ENCODE data around the gene NTPCR. TPM values are rescaled to one million over a fixed set of nuclear protein-coding genes. Genes with fewer than 3 reads are reported as not detected.
A peak's percentile ranks its signal among the peaks of the same experiment; 100 is the strongest.

NTPCR gene, protein sequence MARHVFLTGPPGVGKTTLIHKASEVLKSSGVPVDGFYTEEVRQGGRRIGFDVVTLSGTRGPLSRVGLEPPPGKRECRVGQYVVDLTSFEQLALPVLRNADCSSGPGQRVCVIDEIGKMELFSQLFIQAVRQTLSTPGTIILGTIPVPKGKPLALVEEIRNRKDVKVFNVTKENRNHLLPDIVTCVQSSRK
- 56.5 TPM for polyA plus RNA-seq (2013, experiment 1 of 2)
- 53.2 TPM for polyA plus RNA-seq (2013, experiment 2 of 2)

DNA sequence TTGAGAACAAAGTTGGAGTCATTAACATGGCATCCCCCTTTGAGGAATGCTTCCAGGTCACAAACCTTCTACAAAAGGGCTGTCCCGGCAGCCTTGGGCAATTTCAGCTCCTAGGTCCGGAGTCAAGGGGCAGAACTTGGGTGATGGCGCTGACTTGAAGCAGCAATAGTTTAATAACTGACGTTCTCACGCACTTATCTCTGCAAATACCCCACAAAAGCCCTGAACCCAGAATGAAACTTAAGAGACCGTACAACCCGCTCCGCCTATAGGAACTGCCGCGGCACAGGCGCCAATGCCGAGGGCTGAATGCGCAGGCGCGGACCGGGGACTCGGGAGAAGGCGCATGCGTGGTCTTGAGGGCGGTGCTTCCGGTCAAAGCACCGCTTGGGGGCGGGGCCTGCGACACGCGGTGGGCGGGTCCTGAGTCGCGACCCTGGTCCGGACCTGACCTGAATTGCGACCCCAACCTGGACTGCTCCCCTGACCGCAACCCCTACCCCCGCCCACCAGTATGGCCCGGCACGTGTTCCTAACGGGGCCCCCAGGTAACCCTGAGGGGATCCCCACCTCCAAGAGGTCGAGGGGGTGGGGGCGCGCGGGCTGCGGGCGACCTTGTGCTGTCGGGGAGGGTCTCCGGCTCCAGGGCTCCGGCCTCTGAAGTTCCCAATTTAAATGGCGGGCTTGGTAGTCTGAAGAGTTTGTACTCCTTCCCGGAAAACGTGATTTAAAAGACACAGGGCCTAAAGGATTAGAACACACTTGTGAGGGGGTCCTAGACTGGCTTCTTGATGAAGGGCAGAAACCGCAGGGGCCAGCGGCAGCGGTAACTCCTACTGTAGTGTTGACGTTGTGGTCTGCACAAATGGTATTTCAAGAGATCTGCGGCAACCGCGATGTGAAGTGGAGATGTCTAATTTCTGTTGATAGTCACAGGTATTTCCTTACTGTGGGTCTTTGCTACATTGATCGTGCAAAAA lies at the start of gene NTPCR:
NTPCR (plus strand) TSS at position 415 of the 980 bp plus-strand sequence; CDS start at position 515, 100 bp downstream.
- Histone ChIP-seq H4K5ac (ENCODE audit: low read length) (no peak within 1 kb of the TSS), H3K4me1 (ENCODE audit: control insufficient read depth, low read depth, low read length) (peaks cover 6% of the 10 kb centered on the region), H3K9ac (ENCODE audit: low read length) (peak within 1 kb of the TSS; percentile 80), H3K4me2 (ENCODE audit: low read length) (peak within 1 kb of the TSS; percentile 69), H2AK5ac (ENCODE audit: low read length) (peak within 1 kb of the TSS; percentile 9), H3K27ac (ENCODE audit: low read depth, low read length) (peak within 1 kb of the TSS; percentile 5), H3K56ac (ENCODE audit: low read length) (peak within 1 kb of the TSS; percentile 91), H3K27me3 (ENCODE audit: insufficient read depth, low read length, poor library complexity) (no peaks in the 10 kb centered on the region), H2BK5ac (ENCODE audit: low read length) (no peak within 1 kb of the TSS), H3K4ac (ENCODE audit: low read depth, low read length) (no peak within 1 kb of the TSS), H3K4me3 (ENCODE audit: low read length) (peak within 1 kb of the TSS; percentile 85), H4K8ac (ENCODE audit: low read depth, low read length) (no peak within 1 kb of the TSS), H3K36me3 (ENCODE audit: control insufficient read depth, insufficient read depth, low read length) (no peaks in the 10 kb centered on the region), H2BK15ac (replicated peaks; ENCODE audit: low read depth) (no peak within 1 kb of the TSS), H3K79me2 (ENCODE audit: control insufficient read depth, insufficient read depth, low read length) (peaks cover 8% of the 10 kb centered on the region), H3K23ac (ENCODE audit: low read length) (no peak within 1 kb of the TSS), H3K79me1 (ENCODE audit: low read length) (peaks cover 2% of the 10 kb centered on the region), H3K18ac (ENCODE audit: low read length) (peak within 1 kb of the TSS; percentile 99), H2BK120ac (ENCODE audit: low read depth, low read length) (peak within 1 kb of the TSS; percentile 68)
- no CpG with 5 or more reads among the region's 56 CpGs for WGBS (ENCODE audit: extremely low coverage, insufficient coverage, low lambda C conversion rate)
- DNase-seq: peak; percentile 97

DNA sequence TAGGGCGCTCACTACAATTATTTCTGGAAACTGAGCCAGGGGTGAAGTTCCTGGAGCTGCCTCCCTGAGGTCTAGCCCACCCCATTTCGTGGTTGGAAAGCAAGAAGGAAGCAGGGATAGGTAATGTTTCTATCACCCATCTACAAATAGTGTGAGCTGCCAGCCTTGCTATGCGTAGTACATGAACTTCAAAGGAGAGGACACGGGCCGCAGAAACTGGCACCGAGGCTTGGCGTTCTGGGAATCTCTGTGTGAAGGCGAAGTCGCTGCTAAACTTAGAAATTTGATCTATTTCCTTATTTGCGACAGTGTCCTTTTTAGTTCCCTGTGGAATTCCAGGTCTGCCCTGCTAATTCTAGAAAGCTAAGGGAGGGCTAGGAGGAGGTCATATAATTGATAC lies 49.6 kb upstream of the NTPCR start:
- H3K27ac ChIP-seq (ENCODE audit: low read depth, low read length): no peak overlapping the region
- no peak overlapping the region for H4K5ac ChIP-seq (ENCODE audit: low read length)
- H2BK5ac ChIP-seq (ENCODE audit: low read length): no peak overlapping the region
- H3K4me3 ChIP-seq (ENCODE audit: low read length): no peak overlapping the region
- H3K4me1 ChIP-seq (ENCODE audit: control insufficient read depth, low read depth, low read length): peaks cover 8% of the 10 kb centered on the region
- H3K79me2 ChIP-seq (ENCODE audit: control insufficient read depth, insufficient read depth, low read length): no peaks in the 10 kb centered on the region
- H3K4ac ChIP-seq (ENCODE audit: low read depth, low read length): no peak overlapping the region
- no peak overlapping the region for H2BK120ac ChIP-seq (ENCODE audit: low read depth, low read length)
- H2AK5ac ChIP-seq (ENCODE audit: low read length): no peak overlapping the region
- no CpG with 5 or more reads among the region's 10 CpGs for WGBS (ENCODE audit: extremely low coverage, insufficient coverage, low lambda C conversion rate)
- no peaks in the 10 kb centered on the region for H3K79me1 ChIP-seq (ENCODE audit: low read length)
- H3K9ac ChIP-seq (ENCODE audit: low read length): no peak overlapping the region
- no peak for DNase-seq
- H3K36me3 ChIP-seq (ENCODE audit: control insufficient read depth, insufficient read depth, low read length): no peaks in the 10 kb centered on the region
- H3K18ac ChIP-seq (ENCODE audit: low read length): no peak overlapping the region
- no peaks in the 10 kb centered on the region for H3K27me3 ChIP-seq (ENCODE audit: insufficient read depth, low read length, poor library complexity)
- no peak overlapping the region for H3K56ac ChIP-seq (ENCODE audit: low read length)
- no peak overlapping the region for H2BK15ac ChIP-seq (replicated peaks; ENCODE audit: low read depth)
- no peak overlapping the region for H3K4me2 ChIP-seq (ENCODE audit: low read length)
- no peak overlapping the region for H3K23ac ChIP-seq (ENCODE audit: low read length)
- H4K8ac ChIP-seq (ENCODE audit: low read depth, low read length): no peak overlapping the region

DNA sequence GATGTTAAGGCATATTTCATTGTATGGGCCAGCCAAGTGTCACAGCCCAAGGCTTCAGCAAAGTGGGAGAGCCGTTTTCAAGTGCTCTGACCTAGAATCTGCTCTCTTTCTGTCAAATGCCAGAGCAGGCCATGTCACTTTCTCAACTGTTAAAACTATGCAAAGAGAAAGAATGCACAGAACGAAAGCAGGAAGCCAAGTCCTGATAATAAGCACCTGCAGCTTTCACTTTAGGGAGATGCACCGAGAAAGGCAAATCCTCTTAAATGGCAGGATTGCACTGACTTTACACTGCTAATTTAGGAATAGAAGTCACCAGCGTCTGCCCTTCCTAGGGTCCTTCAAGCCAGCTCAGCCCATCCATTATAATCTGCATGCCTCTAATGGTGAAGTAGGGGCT lies 49.2 kb upstream of the NTPCR start:
- no peaks in the 10 kb centered on the region for H3K36me3 ChIP-seq (ENCODE audit: control insufficient read depth, insufficient read depth, low read length)
- no peak overlapping the region for H2AK5ac ChIP-seq (ENCODE audit: low read length)
- no peak overlapping the region for H3K56ac ChIP-seq (ENCODE audit: low read length)
- peak; percentile 70 for DNase-seq
- no peak overlapping the region for H4K8ac ChIP-seq (ENCODE audit: low read depth, low read length)
- H3K18ac ChIP-seq (ENCODE audit: low read length): no peak overlapping the region
- H3K4me1 ChIP-seq (ENCODE audit: control insufficient read depth, low read depth, low read length): peaks cover 8% of the 10 kb centered on the region
- no peaks in the 10 kb centered on the region for H3K79me2 ChIP-seq (ENCODE audit: control insufficient read depth, insufficient read depth, low read length)
- no peak overlapping the region for H3K4me2 ChIP-seq (ENCODE audit: low read length)
- H4K5ac ChIP-seq (ENCODE audit: low read length): no peak overlapping the region
- no peak overlapping the region for H3K4ac ChIP-seq (ENCODE audit: low read depth, low read length)
- H3K27ac ChIP-seq (ENCODE audit: low read depth, low read length): no peak overlapping the region
- no peak overlapping the region for H3K23ac ChIP-seq (ENCODE audit: low read length)
- WGBS (ENCODE audit: extremely low coverage, insufficient coverage, low lambda C conversion rate): no CpG with 5 or more reads among the region's 4 CpGs
- H2BK120ac ChIP-seq (ENCODE audit: low read depth, low read length): no peak overlapping the region
- H3K4me3 ChIP-seq (ENCODE audit: low read length): no peak overlapping the region
- no peak overlapping the region for H2BK5ac ChIP-seq (ENCODE audit: low read length)
- no peaks in the 10 kb centered on the region for H3K27me3 ChIP-seq (ENCODE audit: insufficient read depth, low read length, poor library complexity)
- H2BK15ac ChIP-seq (replicated peaks; ENCODE audit: low read depth): no peak overlapping the region
- H3K79me1 ChIP-seq (ENCODE audit: low read length): no peaks in the 10 kb centered on the region
- no peak overlapping the region for H3K9ac ChIP-seq (ENCODE audit: low read length)

DNA sequence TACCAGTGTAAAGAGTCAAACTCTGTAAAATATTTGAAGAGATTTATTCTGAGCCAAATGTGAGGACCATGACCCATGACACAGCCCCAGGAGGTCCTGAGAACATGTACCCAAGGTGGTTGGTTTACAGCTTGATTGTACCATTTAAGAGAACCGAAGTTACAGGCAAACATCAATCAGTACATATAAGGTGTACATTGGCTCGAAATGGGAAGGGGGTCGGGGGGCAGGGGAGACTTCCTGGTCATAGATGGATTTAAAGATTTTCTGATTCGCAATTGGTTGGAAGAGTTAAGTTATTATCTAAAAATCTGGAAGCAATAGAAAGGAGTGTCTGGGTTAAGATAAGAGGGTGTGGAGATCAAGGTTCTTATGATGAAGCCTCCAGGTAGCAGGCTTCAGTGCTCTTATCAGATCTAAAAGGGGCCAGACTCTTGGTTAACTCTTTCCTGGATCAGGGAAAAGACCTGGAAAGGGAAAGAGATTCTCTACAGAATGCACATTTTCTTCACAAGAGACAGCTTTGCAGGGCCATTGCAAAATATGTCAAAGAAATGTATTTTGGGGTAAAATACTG lies 47.5 kb upstream of the NTPCR start:
- no peaks in the 10 kb centered on the region for H3K36me3 ChIP-seq (ENCODE audit: control insufficient read depth, insufficient read depth, low read length)
- peaks cover 8% of the 10 kb centered on the region for H3K4me1 ChIP-seq (ENCODE audit: control insufficient read depth, low read depth, low read length)
- no peak overlapping the region for H2BK120ac ChIP-seq (ENCODE audit: low read depth, low read length)
- no peak overlapping the region for H3K18ac ChIP-seq (ENCODE audit: low read length)
- no peaks in the 10 kb centered on the region for H3K27me3 ChIP-seq (ENCODE audit: insufficient read depth, low read length, poor library complexity)
- DNase-seq: peak; percentile 62
- H2BK15ac ChIP-seq (replicated peaks; ENCODE audit: low read depth): no peak overlapping the region
- H3K23ac ChIP-seq (ENCODE audit: low read length): no peak overlapping the region
- H3K4me2 ChIP-seq (ENCODE audit: low read length): no peak overlapping the region
- H3K4ac ChIP-seq (ENCODE audit: low read depth, low read length): no peak overlapping the region
- H3K56ac ChIP-seq (ENCODE audit: low read length): no peak overlapping the region
- WGBS (ENCODE audit: extremely low coverage, insufficient coverage, low lambda C conversion rate): no CpG with 5 or more reads among the region's 4 CpGs
- no peak overlapping the region for H3K9ac ChIP-seq (ENCODE audit: low read length)
- H3K27ac ChIP-seq (ENCODE audit: low read depth, low read length): no peak overlapping the region
- no peak overlapping the region for H3K4me3 ChIP-seq (ENCODE audit: low read length)
- no peak overlapping the region for H2BK5ac ChIP-seq (ENCODE audit: low read length)
- no peak overlapping the region for H2AK5ac ChIP-seq (ENCODE audit: low read length)
- H4K8ac ChIP-seq (ENCODE audit: low read depth, low read length): no peak overlapping the region
- H3K79me2 ChIP-seq (ENCODE audit: control insufficient read depth, insufficient read depth, low read length): no peaks in the 10 kb centered on the region
- H4K5ac ChIP-seq (ENCODE audit: low read length): no peak overlapping the region
- no peaks in the 10 kb centered on the region for H3K79me1 ChIP-seq (ENCODE audit: low read length)

DNA sequence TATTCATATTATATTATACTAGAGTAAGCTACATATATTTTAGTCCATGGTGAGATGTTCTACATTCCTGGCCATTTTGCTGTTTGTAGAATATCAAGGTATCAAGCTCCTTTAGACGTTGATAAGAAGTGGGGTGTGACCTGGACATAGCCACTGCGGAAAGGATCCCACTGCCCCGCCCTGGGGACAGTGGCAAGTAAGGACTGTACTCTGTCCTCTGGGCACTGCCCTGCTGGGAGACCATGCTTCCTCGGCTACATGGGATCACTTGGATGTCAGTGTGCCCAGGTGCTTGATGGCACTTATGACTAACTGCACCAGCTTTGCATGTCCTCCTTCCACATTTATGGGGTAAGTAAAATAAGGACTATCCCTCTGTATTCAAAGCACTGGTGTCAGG lies 46.3 kb upstream of the NTPCR start:
- Histone ChIP-seq H3K79me2 (ENCODE audit: control insufficient read depth, insufficient read depth, low read length) (no peaks in the 10 kb centered on the region), H3K36me3 (ENCODE audit: control insufficient read depth, insufficient read depth, low read length) (no peaks in the 10 kb centered on the region), H3K23ac (ENCODE audit: low read length) (no peak overlapping the region), H4K8ac (ENCODE audit: low read depth, low read length) (no peak overlapping the region), H2AK5ac (ENCODE audit: low read length) (peak overlapping the region; percentile 64), H3K27me3 (ENCODE audit: insufficient read depth, low read length, poor library complexity) (no peaks in the 10 kb centered on the region), H3K18ac (ENCODE audit: low read length) (no peak overlapping the region), H3K79me1 (ENCODE audit: low read length) (no peaks in the 10 kb centered on the region), H3K4ac (ENCODE audit: low read depth, low read length) (no peak overlapping the region), H3K4me1 (ENCODE audit: control insufficient read depth, low read depth, low read length) (peaks cover 8% of the 10 kb centered on the region), H3K56ac (ENCODE audit: low read length) (no peak overlapping the region), H2BK120ac (ENCODE audit: low read depth, low read length) (no peak overlapping the region), H4K5ac (ENCODE audit: low read length) (no peak overlapping the region), H3K4me2 (ENCODE audit: low read length) (no peak overlapping the region), H2BK5ac (ENCODE audit: low read length) (peak overlapping the region; percentile 22), H3K4me3 (ENCODE audit: low read length) (no peak overlapping the region), H3K9ac (ENCODE audit: low read length) (no peak overlapping the region), H2BK15ac (replicated peaks; ENCODE audit: low read depth) (no peak overlapping the region), H3K27ac (ENCODE audit: low read depth, low read length) (no peak overlapping the region)
- no CpG with 5 or more reads among the region's 4 CpGs for WGBS (ENCODE audit: extremely low coverage, insufficient coverage, low lambda C conversion rate)
- DNase-seq: no peak
